ENCODE data around the gene ERN1. TPM values are rescaled to one million over a fixed set of nuclear protein-coding genes. Genes with fewer than 3 reads are reported as not detected.
A peak's percentile ranks its signal among the peaks of the same experiment; 100 is the strongest.

ERN1 gene
- total RNA-seq, 1 experiment from 2014 or later = 79.5 TPM

GRCh38 chr17:64161380-64162176, 31.6 kb upstream of the ERN1 start:
- no peaks in the 10 kb centered on the region for H3K9me3 Mint-ChIP-seq (ENCODE audit: unreplicated experiment)
- POLR2A ChIA-PET = interaction anchor here (1.4 to 5.1 kb wide), 3 partner anchors 11 to 105 kb away, joined by 4 to 24 read pairs (median 7); no protein-coding TSS in a partner anchor
- no peaks in the 10 kb centered on the region for H3K4me1 Mint-ChIP-seq (ENCODE audit: insufficient read depth, unreplicated experiment)
- H3K36me3 Mint-ChIP-seq (ENCODE audit: insufficient read depth, unreplicated experiment) = peaks cover 59% of the 10 kb centered on the region
- CTCF ChIA-PET = interaction anchor here (0.8 kb wide), 2 partner anchors 132 to 182 kb away, joined by 5 read pairs; no protein-coding TSS in a partner anchor
- no peak overlapping the region for H3K4me3 Mint-ChIP-seq (ENCODE audit: unreplicated experiment)
- H3K27me3 Mint-ChIP-seq (ENCODE audit: insufficient read depth, unreplicated experiment) = no peaks in the 10 kb centered on the region
- intact Hi-C loops (cut with micrococcal nuclease) = no loop called here
- BruUV-seq (replicated peaks) = no TSS peak
- TF ChIP-seq CTCF (IDR thresholded peaks at IDR 0.05; ENCODE audit: unreplicated experiment) = no peak
- DNase-seq (ENCODE audit: unreplicated experiment) = no peak
- H3K27ac Mint-ChIP-seq (ENCODE audit: low read depth, unreplicated experiment) = no peak overlapping the region

- POLR2A ChIA-PET = interaction anchor here (1.4 to 5.1 kb wide), 3 partner anchors 10 to 104 kb away, joined by 4 to 24 read pairs (median 7); no protein-coding TSS in a partner anchor
- DNase-seq (ENCODE audit: unreplicated experiment) = no peak
- H3K27me3 Mint-ChIP-seq (ENCODE audit: insufficient read depth, unreplicated experiment) = no peaks in the 10 kb centered on the region
- no peaks in the 10 kb centered on the region for H3K4me1 Mint-ChIP-seq (ENCODE audit: insufficient read depth, unreplicated experiment)
- no peak for TF ChIP-seq CTCF (IDR thresholded peaks at IDR 0.05; ENCODE audit: unreplicated experiment)
- no peaks in the 10 kb centered on the region for H3K9me3 Mint-ChIP-seq (ENCODE audit: unreplicated experiment)
- H3K4me3 Mint-ChIP-seq (ENCODE audit: unreplicated experiment) = no peak overlapping the region
- CTCF ChIA-PET = interaction anchor here (0.8 to 0.9 kb wide), 2 partner anchors 27 to 121 kb away, joined by 3 read pairs; no protein-coding TSS in a partner anchor
- peak overlapping the region; percentile 5 for H3K27ac Mint-ChIP-seq (ENCODE audit: low read depth, unreplicated experiment)
- BruUV-seq (replicated peaks) = no TSS peak
- intact Hi-C loops (cut with micrococcal nuclease) = no loop called here
- H3K36me3 Mint-ChIP-seq (ENCODE audit: insufficient read depth, unreplicated experiment) = peaks cover 49% of the 10 kb centered on the region
These were observed 30.4 kb upstream of the ERN1 start for GRCh38 chr17:64160378-64160777.

- CTCF ChIA-PET = interaction anchor here (0.8 kb wide), 1 partner anchor 59 kb away, joined by 3 read pairs; no protein-coding TSS in a partner anchor
- no peak overlapping the region for H3K27ac Mint-ChIP-seq (ENCODE audit: low read depth, unreplicated experiment)
- no peak overlapping the region for H3K4me3 Mint-ChIP-seq (ENCODE audit: unreplicated experiment)
- intact Hi-C loops (cut with micrococcal nuclease) = no loop called here
- H3K27me3 Mint-ChIP-seq (ENCODE audit: insufficient read depth, unreplicated experiment) = no peaks in the 10 kb centered on the region
- peaks cover 41% of the 10 kb centered on the region for H3K36me3 Mint-ChIP-seq (ENCODE audit: insufficient read depth, unreplicated experiment)
- BruUV-seq (replicated peaks) = no TSS peak
- TF ChIP-seq CTCF (IDR thresholded peaks at IDR 0.05; ENCODE audit: unreplicated experiment) = no peak
- no peaks in the 10 kb centered on the region for H3K9me3 Mint-ChIP-seq (ENCODE audit: unreplicated experiment)
- POLR2A ChIA-PET = interaction anchor here (5.1 kb wide), 1 partner anchor 13 kb away, joined by 24 read pairs; no protein-coding TSS in a partner anchor
- H3K4me1 Mint-ChIP-seq (ENCODE audit: insufficient read depth, unreplicated experiment) = no peaks in the 10 kb centered on the region
- no peak for DNase-seq (ENCODE audit: unreplicated experiment)
These were observed 29.1 kb upstream of the ERN1 start for GRCh38 chr17:64158831-64159590.

GRCh38 chr17:64158406-64158805, 28.5 kb upstream of the ERN1 start:
- POLR2A ChIA-PET = interaction anchor here (5.1 kb wide), 1 partner anchor 12 kb away, joined by 24 read pairs; no protein-coding TSS in a partner anchor
- peaks cover 46% of the 10 kb centered on the region for H3K36me3 Mint-ChIP-seq (ENCODE audit: insufficient read depth, unreplicated experiment)
- no peak for TF ChIP-seq CTCF (IDR thresholded peaks at IDR 0.05; ENCODE audit: unreplicated experiment)
- intact Hi-C loops (cut with micrococcal nuclease) = no loop called here
- no peaks in the 10 kb centered on the region for H3K9me3 Mint-ChIP-seq (ENCODE audit: unreplicated experiment)
- H3K4me3 Mint-ChIP-seq (ENCODE audit: unreplicated experiment) = no peak overlapping the region
- CTCF ChIA-PET = no interaction called here
- no TSS peak for BruUV-seq (replicated peaks)
- H3K4me1 Mint-ChIP-seq (ENCODE audit: insufficient read depth, unreplicated experiment) = no peaks in the 10 kb centered on the region
- DNase-seq (ENCODE audit: unreplicated experiment) = no peak
- no peak overlapping the region for H3K27ac Mint-ChIP-seq (ENCODE audit: low read depth, unreplicated experiment)
- no peaks in the 10 kb centered on the region for H3K27me3 Mint-ChIP-seq (ENCODE audit: insufficient read depth, unreplicated experiment)
